MCF 10A (cell line): ENCODE results near the gene RAI14. TPM values are rescaled to one million over a fixed set of nuclear protein-coding genes. Genes with fewer than 3 reads are reported as not detected.

Experiments
- BruUV-seq: library from RNA; stranded (reverse); fragments of 400-500 nt; replicated peaks from 2 replicates; lab custom pipeline; 2021; lab: Mats Ljungman, UMichigan
- CTCF ChIA-PET: fragments of 300-600 bp; sonication (Branson Sonifier 250); formaldehyde crosslinking; extraction: SDS; loops from one replicate; lab custom pipeline; 2021; ENCODE audit warnings: antibody characterized with exemption, inconsistent platforms; lab: Yijun Ruan, JAX
- POLR2A ChIA-PET: fragments of 300-600, 350-650 bp; sonication (Branson Sonifier 250); formaldehyde crosslinking; extraction: SDS; loops from one replicate; lab custom pipeline; 2020; ENCODE audit warnings: antibody characterized with exemption, inconsistent platforms; lab: Yijun Ruan, JAX
- DNase-seq: peaks from one replicate; pipeline ENCODE4 v3.0.0-alpha.2; 2018; ENCODE audit not compliant: unreplicated experiment
- H3K27ac Mint-ChIP-seq: one replicate; pipeline ENCODE4 v1.8.0; 2022; ENCODE audit warnings: mild to moderate bottlenecking, low read depth, mixed read lengths; ENCODE audit not compliant: unreplicated experiment
- H3K27me3 Mint-ChIP-seq: one replicate; pipeline ENCODE4 v1.8.0; 2022; ENCODE audit warnings: mixed read lengths; ENCODE audit not compliant: insufficient read depth, unreplicated experiment
- H3K36me3 Mint-ChIP-seq: one replicate; pipeline ENCODE4 v1.8.0; 2022; ENCODE audit warnings: mild to moderate bottlenecking, moderate library complexity, mixed read lengths; ENCODE audit not compliant: insufficient read depth, unreplicated experiment
- H3K4me1 Mint-ChIP-seq: one replicate; pipeline ENCODE4 v1.8.0; 2022; ENCODE audit warnings: mixed read lengths; ENCODE audit not compliant: insufficient read depth, unreplicated experiment
- H3K4me3 Mint-ChIP-seq: one replicate; pipeline ENCODE4 v1.8.0; 2022; ENCODE audit warnings: mild to moderate bottlenecking, moderate library complexity, mixed read lengths; ENCODE audit not compliant: unreplicated experiment
- H3K9me3 Mint-ChIP-seq: one replicate; pipeline ENCODE4 v1.8.0; 2022; ENCODE audit warnings: mixed read lengths; ENCODE audit not compliant: unreplicated experiment
- intact Hi-C: fragments of 100-400 bp; cut with micrococcal nuclease; formaldehyde crosslinking; loops from 2 replicates; pipeline ENCODE4 v1.14.1; 2022
- total RNA-seq: library from RNA; stranded (reverse); gene quantifications from 2 replicates; pipeline ENCODE4 v1.2.3, GENCODE V29; 2022
- TF ChIP-seq, protein P1 (sequence below): fragments of 200-600 bp; IDR thresholded peaks from one replicate; pipeline ENCODE4 v1.8.0; 2022; ENCODE audit warnings: antibody characterized with exemption, mild to moderate bottlenecking; ENCODE audit not compliant: unreplicated experiment

The RAI14 gene
- total RNA-seq, 1 experiment from 2014 or later: 47.6 TPM

DNA sequence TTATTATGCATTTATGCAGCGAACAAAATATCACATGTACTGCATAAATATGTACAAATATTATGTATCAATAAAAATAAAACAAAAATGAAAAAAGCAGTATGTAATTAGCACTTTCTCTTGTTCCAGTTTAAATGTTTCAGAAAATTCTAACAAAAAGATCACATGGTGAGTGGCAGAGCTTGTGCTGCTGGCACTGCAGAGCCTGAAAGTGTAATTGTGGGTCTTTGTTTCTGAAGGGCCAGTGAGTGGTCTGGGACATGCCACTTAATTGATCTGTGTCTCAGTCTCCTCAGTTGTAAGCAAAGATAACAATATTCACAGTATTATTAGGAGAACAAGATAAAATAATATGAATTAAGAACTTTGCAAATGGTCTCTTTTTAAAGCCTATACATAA is 39.5 kb upstream of the RAI14 start:
- BruUV-seq: no TSS peak
- Mint-ChIP-seq H3K27me3 (no peaks in the 10 kb centered on the region), H3K27ac (no peak overlapping the region), H3K9me3 (no peaks in the 10 kb centered on the region), H3K36me3 (no peaks in the 10 kb centered on the region), H3K4me3 (no peak overlapping the region), H3K4me1 (no peaks in the 10 kb centered on the region)
- POLR2A ChIA-PET: no interaction called here
- DNase-seq: no peak
- intact Hi-C loops: no loop called here
- CTCF ChIA-PET: interaction anchor here (0.6 to 1.9 kb wide), 4 partner anchors 15 to 488 kb away, joined by 3 to 4 read pairs (median 4); no protein-coding TSS in a partner anchor
- TF ChIP-seq, protein P1, sequence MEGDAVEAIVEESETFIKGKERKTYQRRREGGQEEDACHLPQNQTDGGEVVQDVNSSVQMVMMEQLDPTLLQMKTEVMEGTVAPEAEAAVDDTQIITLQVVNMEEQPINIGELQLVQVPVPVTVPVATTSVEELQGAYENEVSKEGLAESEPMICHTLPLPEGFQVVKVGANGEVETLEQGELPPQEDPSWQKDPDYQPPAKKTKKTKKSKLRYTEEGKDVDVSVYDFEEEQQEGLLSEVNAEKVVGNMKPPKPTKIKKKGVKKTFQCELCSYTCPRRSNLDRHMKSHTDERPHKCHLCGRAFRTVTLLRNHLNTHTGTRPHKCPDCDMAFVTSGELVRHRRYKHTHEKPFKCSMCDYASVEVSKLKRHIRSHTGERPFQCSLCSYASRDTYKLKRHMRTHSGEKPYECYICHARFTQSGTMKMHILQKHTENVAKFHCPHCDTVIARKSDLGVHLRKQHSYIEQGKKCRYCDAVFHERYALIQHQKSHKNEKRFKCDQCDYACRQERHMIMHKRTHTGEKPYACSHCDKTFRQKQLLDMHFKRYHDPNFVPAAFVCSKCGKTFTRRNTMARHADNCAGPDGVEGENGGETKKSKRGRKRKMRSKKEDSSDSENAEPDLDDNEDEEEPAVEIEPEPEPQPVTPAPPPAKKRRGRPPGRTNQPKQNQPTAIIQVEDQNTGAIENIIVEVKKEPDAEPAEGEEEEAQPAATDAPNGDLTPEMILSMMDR: no peak

DNA sequence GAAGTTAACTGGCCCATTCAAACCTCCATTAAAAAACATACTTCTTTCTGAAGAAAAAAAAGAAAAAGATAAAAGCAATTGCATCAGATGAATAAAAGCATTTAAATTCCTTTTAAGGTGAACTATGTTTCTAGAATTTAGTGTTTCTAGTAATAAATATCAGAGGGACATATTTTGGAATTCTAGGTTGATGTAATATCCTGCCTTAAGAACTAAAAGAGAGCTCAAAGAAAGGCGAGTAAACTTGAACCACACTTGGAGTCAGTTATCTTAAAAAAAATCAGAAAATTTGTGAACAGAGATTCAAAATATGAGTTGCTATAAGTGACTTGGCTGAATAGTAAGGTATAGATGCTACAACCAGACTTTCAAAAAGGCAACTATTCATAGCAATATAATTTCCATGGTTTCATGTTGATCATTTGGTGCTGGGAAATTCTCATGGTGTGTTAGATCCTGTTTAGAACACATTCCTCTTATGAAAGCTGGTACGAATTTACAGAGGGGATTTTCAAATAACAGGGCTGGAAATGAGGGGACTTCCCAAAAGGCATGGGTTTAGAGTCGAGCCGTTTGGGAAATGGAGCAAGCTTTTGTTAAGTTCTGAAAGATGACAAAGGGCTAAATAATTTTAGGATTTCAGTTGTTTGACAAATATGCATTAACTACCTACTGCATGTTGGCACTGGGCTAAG is 37.6 kb upstream of the RAI14 start:
- intact Hi-C loops: no loop called here
- Mint-ChIP-seq H3K4me3 (no peak overlapping the region), H3K27ac (no peak overlapping the region), H3K27me3 (no peaks in the 10 kb centered on the region), H3K36me3 (no peaks in the 10 kb centered on the region), H3K4me1 (no peaks in the 10 kb centered on the region), H3K9me3 (no peaks in the 10 kb centered on the region)
- no TSS peak for BruUV-seq
- ChIA-PET CTCF (no interaction called here), POLR2A (interaction anchor here (1.0 kb wide), 1 partner anchor 9 kb away, joined by 3 read pairs; no protein-coding TSS in a partner anchor)
- DNase-seq: no peak
- TF ChIP-seq, protein P1: no peak

DNA sequence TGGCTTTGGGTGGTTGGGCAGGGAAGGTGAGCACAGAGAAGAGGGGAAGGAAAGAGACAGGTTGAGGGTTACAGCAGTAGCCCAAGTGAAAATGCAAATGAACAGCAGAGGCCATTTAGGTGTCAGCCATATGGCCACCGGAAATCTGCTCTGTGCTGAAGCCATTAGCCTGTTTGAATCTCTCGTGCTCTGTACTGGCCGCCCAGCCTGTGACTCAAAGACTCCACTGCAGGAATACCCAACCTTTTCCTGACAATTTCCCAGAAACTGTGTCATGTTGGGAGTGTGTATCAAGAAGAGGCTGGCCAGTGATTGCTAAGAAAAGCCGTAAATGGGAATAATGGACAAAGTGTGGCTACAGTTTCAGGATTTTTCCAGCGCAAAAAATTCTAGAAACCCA is 35.9 kb upstream of the RAI14 start:
- ChIA-PET CTCF (interaction anchor here (0.7 kb wide), 1 partner anchor 51 kb away, joined by 3 read pairs; no protein-coding TSS in a partner anchor), POLR2A (no interaction called here)
- TF ChIP-seq, protein P1: no peak
- H3K27ac Mint-ChIP-seq: no peak overlapping the region
- H3K27me3 Mint-ChIP-seq: no peaks in the 10 kb centered on the region
- H3K4me1 Mint-ChIP-seq: no peaks in the 10 kb centered on the region
- no peak overlapping the region for H3K4me3 Mint-ChIP-seq
- DNase-seq: no peak
- no peaks in the 10 kb centered on the region for H3K36me3 Mint-ChIP-seq
- intact Hi-C loops: no loop called here
- H3K9me3 Mint-ChIP-seq: no peaks in the 10 kb centered on the region
- no TSS peak for BruUV-seq

DNA sequence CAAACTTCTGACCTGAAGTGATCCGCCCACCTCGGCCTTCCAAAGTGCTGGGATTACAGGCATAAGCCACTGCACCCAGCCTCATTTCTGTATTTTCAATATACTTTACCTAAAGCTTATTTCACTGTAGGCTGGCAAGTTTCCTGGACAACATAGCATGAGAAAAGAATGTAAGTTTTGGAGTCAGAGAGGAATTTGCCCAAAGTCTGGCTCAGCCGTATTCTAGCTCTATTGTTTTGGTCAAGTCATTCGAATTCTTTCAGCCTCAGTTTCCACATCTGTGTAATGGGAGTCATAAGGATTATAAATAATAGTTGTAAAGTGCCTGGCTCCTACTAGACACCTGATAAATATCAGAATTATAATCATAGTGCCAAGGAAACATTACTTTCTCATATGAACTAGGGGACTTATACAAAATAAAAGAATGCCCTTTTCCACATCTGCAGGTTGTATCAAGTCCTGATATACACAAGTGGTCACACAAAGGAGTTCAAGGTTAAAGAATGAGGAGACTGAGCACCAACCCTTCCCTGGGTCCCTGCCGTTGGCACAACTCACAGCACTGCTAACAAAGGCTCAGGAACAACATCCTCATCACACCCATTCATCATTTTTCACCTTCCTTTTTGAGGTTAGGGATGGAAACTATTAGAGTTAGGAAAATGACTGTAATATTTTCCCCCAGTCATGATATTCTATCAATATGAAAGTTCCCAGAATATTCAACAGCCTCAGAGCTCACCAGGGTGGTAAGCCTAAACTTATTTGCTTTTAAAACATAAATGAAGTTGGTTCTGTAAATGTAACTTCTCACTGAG is 34.6 kb upstream of the RAI14 start:
- ChIA-PET POLR2A (interaction anchor here (0.6 kb wide), 1 partner anchor 303 kb away, joined by 3 read pairs; no protein-coding TSS in a partner anchor), CTCF (interaction anchor here (0.6 kb wide), 1 partner anchor 20 kb away, joined by 3 read pairs; no protein-coding TSS in a partner anchor)
- no peak overlapping the region for H3K4me3 Mint-ChIP-seq

More for the DNA sequence above, 34.6 kb upstream of the RAI14 start:
- Mint-ChIP-seq H3K27ac (no peak overlapping the region), H3K9me3 (no peaks in the 10 kb centered on the region), H3K4me1 (peaks cover 5% of the 10 kb centered on the region), H3K36me3 (no peaks in the 10 kb centered on the region), H3K27me3 (no peaks in the 10 kb centered on the region)
- DNase-seq: no peak
- BruUV-seq: no TSS peak
- intact Hi-C loops: no loop called here
- TF ChIP-seq, protein P1: no peak
